IMR-90 (cell line): ENCODE measurements around the gene IFT20.

Experiments
- MXI1 ChIP-seq: IDR thresholded peaks from 2 replicates; pipeline ENCODE4 v1.6.1; 2012; ENCODE audit warnings: low read depth, mild to moderate bottlenecking, low read length, moderate library complexity, borderline replicate concordance
- POLR2A ChIP-seq: IDR thresholded peaks from 2 replicates; pipeline ENCODE4 v1.6.1; 2012; ENCODE audit warnings: mild to moderate bottlenecking, low read depth, low read length
- RCOR1 ChIP-seq: IDR thresholded peaks from 2 replicates; pipeline ENCODE4 v1.6.1; 2012; ENCODE audit warnings: mild to moderate bottlenecking, low read length, improper control_type of control experiment; ENCODE audit not compliant: insufficient replicate concordance
- RFX5 ChIP-seq: IDR thresholded peaks from 2 replicates; pipeline ENCODE4 v1.8.0; 2012; ENCODE audit warnings: low read depth, mild to moderate bottlenecking, low read length, moderate library complexity
- TF ChIP-seq, protein P1 (sequence below): conservative IDR thresholded peaks from 2 replicates; pipeline ENCODE4 v1.5.1; 2012; ENCODE audit warnings: mild to moderate bottlenecking, low read depth, low read length, improper control_type of control experiment

GRCh38 chr17:28330671-28331070 is 4.6 kb downstream of the IFT20 start:
- TF ChIP-seq, protein P1, sequence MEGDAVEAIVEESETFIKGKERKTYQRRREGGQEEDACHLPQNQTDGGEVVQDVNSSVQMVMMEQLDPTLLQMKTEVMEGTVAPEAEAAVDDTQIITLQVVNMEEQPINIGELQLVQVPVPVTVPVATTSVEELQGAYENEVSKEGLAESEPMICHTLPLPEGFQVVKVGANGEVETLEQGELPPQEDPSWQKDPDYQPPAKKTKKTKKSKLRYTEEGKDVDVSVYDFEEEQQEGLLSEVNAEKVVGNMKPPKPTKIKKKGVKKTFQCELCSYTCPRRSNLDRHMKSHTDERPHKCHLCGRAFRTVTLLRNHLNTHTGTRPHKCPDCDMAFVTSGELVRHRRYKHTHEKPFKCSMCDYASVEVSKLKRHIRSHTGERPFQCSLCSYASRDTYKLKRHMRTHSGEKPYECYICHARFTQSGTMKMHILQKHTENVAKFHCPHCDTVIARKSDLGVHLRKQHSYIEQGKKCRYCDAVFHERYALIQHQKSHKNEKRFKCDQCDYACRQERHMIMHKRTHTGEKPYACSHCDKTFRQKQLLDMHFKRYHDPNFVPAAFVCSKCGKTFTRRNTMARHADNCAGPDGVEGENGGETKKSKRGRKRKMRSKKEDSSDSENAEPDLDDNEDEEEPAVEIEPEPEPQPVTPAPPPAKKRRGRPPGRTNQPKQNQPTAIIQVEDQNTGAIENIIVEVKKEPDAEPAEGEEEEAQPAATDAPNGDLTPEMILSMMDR = no peak
- no peak for TF ChIP-seq RCOR1
- no peak for TF ChIP-seq MXI1
- no peak for TF ChIP-seq RFX5
- TF ChIP-seq POLR2A = no peak
